H1 (cell line): ENCODE measurements around the gene CD7. TPM values are rescaled to one million over a fixed set of nuclear protein-coding genes. Genes with fewer than 3 reads are reported as not detected.

Source experiments
- CTCF ChIA-PET: fragments of 300-600 bp; sonication (Branson Sonifier 250); formaldehyde crosslinking; loops from one replicate; lab custom pipeline; 2021; ENCODE audit not compliant: partially characterized antibody; lab: Charles Lee
- POLR2A ChIA-PET: fragments of 300-600 bp; sonication (Branson Sonifier 250); formaldehyde crosslinking; loops from one replicate; lab custom pipeline; 2021; ENCODE audit warnings: inconsistent platforms; ENCODE audit not compliant: partially characterized antibody; lab: Charles Lee
- DNase-seq, 2 experiments: peaks; one replicate each; pipeline versions ENCODE4 v3.0.0 to v3.0.0-alpha.2; 2010 to 2022; ENCODE audit warnings: low spot score in 2 of 2, low read depth in 1 of 2, mixed read lengths in 1 of 2
- FAIRE-seq: peaks from 2 replicates; lab custom pipeline; 2011; peaks lifted over from hg19 to GRCh38; lab: Jason Lieb, UNC
- H2AFZ ChIP-seq: 2 replicates; pipeline ENCODE4 v1.8.1; 2012; ENCODE audit warnings: low read length, inconsistent platforms
- H2AK5ac ChIP-seq: 2 replicates; pipeline ENCODE4 v1.6.1; 2013; ENCODE audit warnings: low read depth, low read length
- H2BK120ac ChIP-seq: replicated peaks from 2 replicates; pipeline ENCODE3; 2013; ENCODE audit warnings: low read depth, low read length, inconsistent platforms
- H2BK12ac ChIP-seq: 2 replicates; pipeline ENCODE4 v1.6.1; 2013; ENCODE audit warnings: low read depth, low read length
- H2BK15ac ChIP-seq: 2 replicates; pipeline ENCODE4 v1.6.1; 2013; ENCODE audit warnings: low read length
- H2BK20ac ChIP-seq: 2 replicates; pipeline ENCODE4 v1.6.1; 2013; ENCODE audit warnings: low read length
- H2BK5ac ChIP-seq: 2 replicates; pipeline ENCODE4 v1.6.1; 2013; ENCODE audit warnings: low read depth, low read length
- H3K14ac ChIP-seq: 2 replicates; pipeline ENCODE4 v1.6.1; 2013; ENCODE audit warnings: inconsistent platforms; ENCODE audit not compliant: insufficient read length
- H3K18ac ChIP-seq: 2 replicates; pipeline ENCODE4 v1.6.1; 2013; ENCODE audit warnings: low read length; ENCODE audit errors: extremely low read depth
- H3K23ac ChIP-seq: 2 replicates; pipeline ENCODE4 v1.6.1; 2013; ENCODE audit warnings: inconsistent platforms; ENCODE audit not compliant: insufficient read length
- H3K23me2 ChIP-seq: 2 replicates; pipeline ENCODE4 v1.6.1; 2013; ENCODE audit warnings: low read depth, low read length
- H3K27ac ChIP-seq: 2 replicates; pipeline ENCODE4 v1.6.1; 2011; ENCODE audit warnings: low read depth, low read length, inconsistent platforms
- H3K27me3 ChIP-seq, 4 experiments: replicated peaks in 1 of 4; 1 replicate in 1 of 4; 2 replicates in 3 of 4; pipeline versions ENCODE4 v1.6.1 to v1.8.1; 2011 to 2013; ENCODE audit warnings: low read length in 3 of 4, mild to moderate bottlenecking in 3 of 4, inconsistent platforms in 2 of 4, mixed read lengths in 2 of 4, moderate library complexity in 1 of 4; ENCODE audit not compliant: control insufficient read depth in 3 of 4, insufficient read depth in 3 of 4; ENCODE audit errors: extremely low read depth in 1 of 4
- H3K36me3 ChIP-seq, 4 experiments: 2 replicates each; pipeline versions ENCODE4 v1.6.1 to v1.8.1; 2011 to 2013; ENCODE audit warnings: mild to moderate bottlenecking in 4 of 4, low read length in 3 of 4, moderate library complexity in 2 of 4, control low read depth in 1 of 4, inconsistent platforms in 1 of 4; ENCODE audit not compliant: insufficient read depth in 4 of 4, control insufficient read depth in 2 of 4
- H3K4ac ChIP-seq: replicated peaks from 2 replicates; pipeline ENCODE3; 2013; ENCODE audit warnings: low read length, low read depth, mixed read lengths, inconsistent platforms; ENCODE audit not compliant: insufficient read length
- H3K4me1 ChIP-seq, 4 experiments: replicated peaks in 1 of 4; 1 replicate in 1 of 4; 2 replicates in 3 of 4; pipeline versions ENCODE4 v1.6.1 to v1.8.1; 2011 to 2013; ENCODE audit warnings: low read length in 3 of 4, inconsistent platforms in 2 of 4, mixed read lengths in 1 of 4; ENCODE audit not compliant: insufficient read depth in 4 of 4, control insufficient read depth in 3 of 4
- H3K4me2 ChIP-seq, 2 experiments: 2 replicates each; pipeline versions ENCODE4 v1.6.1 to v1.8.1; 2011 to 2013; ENCODE audit warnings: low read depth in 2 of 2, low read length in 2 of 2, control low read depth in 1 of 2, inconsistent platforms in 1 of 2, mild to moderate bottlenecking in 1 of 2; ENCODE audit not compliant: insufficient read depth in 1 of 2
- H3K4me3 ChIP-seq, 4 experiments: fragments of 200-600, 300-600 bp in 1 of 4; sonication (generic), shearing (Covaris generic), sonication (Bioruptor Twin) in 1 of 4; 2 replicates each; pipeline versions ENCODE4 v1.5.1 to v1.8.1; 2011 to 2016; ENCODE audit warnings: low read length in 4 of 4, low read depth in 3 of 4, control low read depth in 2 of 4, inconsistent platforms in 2 of 4, mild to moderate bottlenecking in 2 of 4, mixed read lengths in 1 of 4, moderate library complexity in 1 of 4; ENCODE audit not compliant: insufficient read depth in 2 of 4; ENCODE audit errors: extremely low read depth in 1 of 4
- H3K56ac ChIP-seq: replicated peaks from 2 replicates; pipeline ENCODE3; 2013; ENCODE audit warnings: low read depth, mild to moderate bottlenecking, mixed read lengths, low read length, inconsistent platforms; ENCODE audit not compliant: insufficient read length
- H3K79me1 ChIP-seq: 2 replicates; pipeline ENCODE4 v1.6.1; 2013; ENCODE audit warnings: low read depth, low read length, control low read depth
- H3K79me2 ChIP-seq, 2 experiments: 2 replicates each; pipeline versions ENCODE4 v1.6.1 to v1.8.1; 2012 to 2013; ENCODE audit warnings: low read length in 2 of 2, mild to moderate bottlenecking in 2 of 2, inconsistent platforms in 1 of 2; ENCODE audit not compliant: insufficient read depth in 2 of 2, control insufficient read depth in 1 of 2
- H3K9ac ChIP-seq, 4 experiments: replicated peaks in 1 of 4; 1 replicate in 1 of 4; 2 replicates in 3 of 4; pipeline versions ENCODE4 v1.6.1 to v1.8.1; 2011 to 2013; ENCODE audit warnings: low read depth in 3 of 4, low read length in 3 of 4, control low read depth in 2 of 4, mild to moderate bottlenecking in 2 of 4, moderate library complexity in 2 of 4, inconsistent platforms in 1 of 4; ENCODE audit errors: extremely low read depth in 1 of 4
- H3K9me3 ChIP-seq, 2 experiments: 2 replicates each; pipeline versions ENCODE4 v1.6.1 to v1.8.1; 2012 to 2013; ENCODE audit warnings: mild to moderate bottlenecking in 2 of 2, moderate library complexity in 2 of 2, control low read depth in 1 of 2, inconsistent platforms in 1 of 2, low read depth in 1 of 2, low read length in 1 of 2, mixed read lengths in 1 of 2; ENCODE audit not compliant: insufficient read depth in 2 of 2
- H4K20me1 ChIP-seq, 2 experiments: replicated peaks in 1 of 2; 2 replicates each; pipeline versions ENCODE3 to v1.8.1; 2011 to 2013; ENCODE audit warnings: inconsistent platforms in 2 of 2, low read length in 2 of 2, mild to moderate bottlenecking in 1 of 2; ENCODE audit not compliant: insufficient read depth in 2 of 2, control insufficient read depth in 1 of 2
- H4K5ac ChIP-seq: 2 replicates; pipeline ENCODE4 v1.6.1; 2013; ENCODE audit warnings: low read length, low read depth, mixed read lengths, inconsistent platforms; ENCODE audit not compliant: insufficient read length
- H4K8ac ChIP-seq: 2 replicates; pipeline ENCODE4 v1.8.0; 2013; ENCODE audit warnings: mild to moderate bottlenecking, moderate library complexity, low read length, inconsistent platforms; ENCODE audit not compliant: insufficient read depth; ENCODE audit errors: extremely low read depth
- H4K91ac ChIP-seq: replicated peaks from 2 replicates; pipeline ENCODE3; 2013; ENCODE audit warnings: low read length, mixed read lengths, inconsistent platforms; ENCODE audit not compliant: insufficient read length
- BRCA1 ChIP-seq: IDR thresholded peaks from 2 replicates; pipeline ENCODE4 v1.6.1; 2012; ENCODE audit warnings: low read depth, low read length, improper control_type of control experiment
- CHD1 ChIP-seq: IDR thresholded peaks from 2 replicates; pipeline ENCODE4 v1.6.1; 2012; ENCODE audit warnings: low read depth, low read length, improper control_type of control experiment
- CTBP2 ChIP-seq: IDR thresholded peaks from 2 replicates; pipeline ENCODE4 v1.7.0; 2011; ENCODE audit warnings: borderline replicate concordance, mild to moderate bottlenecking, moderate library complexity, mixed read lengths, low read length; ENCODE audit not compliant: insufficient read depth, insufficient read length
- GTF2F1 ChIP-seq: IDR thresholded peaks from 2 replicates; pipeline ENCODE4 v1.6.1; 2012; ENCODE audit warnings: low read depth, low read length, improper control_type of control experiment, borderline replicate concordance
- KDM4A ChIP-seq: IDR thresholded peaks from one replicate; pipeline ENCODE4 v1.7.1; 2012; ENCODE audit warnings: low read depth, mild to moderate bottlenecking, moderate library complexity, low read length, inconsistent platforms; ENCODE audit not compliant: severe bottlenecking
- NRF1 ChIP-seq: IDR thresholded peaks from 2 replicates; pipeline ENCODE4 v1.6.1; 2011; ENCODE audit warnings: mild to moderate bottlenecking, low read depth, low read length, improper control_type of control experiment
- PHF8 ChIP-seq: fragments of 200-600 bp; sonication (generic); conservative IDR thresholded peaks from 2 replicates; pipeline ENCODE4 v1.7.1; 2012; ENCODE audit warnings: low read depth, mild to moderate bottlenecking, inconsistent platforms, low read length, moderate library complexity
- POLR2A ChIP-seq, 2 experiments: IDR thresholded peaks; 1 replicate in 1 of 2; 2 replicates in 1 of 2; pipeline ENCODE4 v1.6.1; 2011; ENCODE audit warnings: low read depth in 2 of 2, low read length in 2 of 2, mild to moderate bottlenecking in 2 of 2; ENCODE audit errors: control extremely low read depth in 1 of 2
- POLR2AphosphoS5 ChIP-seq: IDR thresholded peaks from 2 replicates; pipeline ENCODE4 v1.6.1; 2011; ENCODE audit warnings: low read depth, low read length
- SIX5 ChIP-seq: IDR thresholded peaks from 2 replicates; pipeline ENCODE4 v1.6.1; 2011; ENCODE audit warnings: mild to moderate bottlenecking, low read depth, low read length
- TCF12 ChIP-seq: IDR thresholded peaks from 2 replicates; pipeline ENCODE4 v1.6.1; 2011; ENCODE audit warnings: low read depth, mild to moderate bottlenecking, low read length
- WGBS, 2 experiments: shearing (Covaris generic) in 1 of 2; methylation state at CpG; one replicate each; pipeline versions ENCODE4 v1.1.6 to v1.1.7; 2013 to 2015; ENCODE audit warnings: low lambda C conversion rate in 2 of 2, mixed read lengths in 2 of 2, inconsistent platforms in 1 of 2, low coverage in 1 of 2, missing lambda C conversion rate in 1 of 2; ENCODE audit not compliant: insufficient replicate concordance in 2 of 2, insufficient coverage in 1 of 2, insufficient read length in 1 of 2; ENCODE audit errors: extremely low coverage in 1 of 2, missing lambda C conversion rate in 1 of 2; 5-methylcytosine and 5-hydroxymethylcytosine counted together
- polyA plus RNA-seq, 7 experiments: library from polyadenylated mRNA; depleted of rRNA in 3 of 7; stranded (reverse) in 5 of 7; unstranded in 2 of 7; fragments of >200 nt in 5 of 7; fragments of 200-250 nt in 2 of 7; gene quantifications; 1 replicate in 5 of 7; 2 replicates in 1 of 7; 4 replicates in 1 of 7; pipeline versions ENCODE4 v1.2.1 to v1.2.3, GENCODE V29; 2011 to 2013; ENCODE audit warnings: missing spikeins in 2 of 7, mixed read lengths in 2 of 7
- total RNA-seq: library from RNA; stranded (reverse); fragmentation: NEBNext Ultra II Directional; extraction: Animal tissue kit (Norgen Biotek cat#: 25700); gene quantifications from 2 replicates; pipeline ENCODE4 v1.2.1, GENCODE V29; 2021

Gene CD7
- total and polyA plus RNA-seq, 2 of the 8 experiments (the other 6 are each of a cell fraction or from before 2014, with no cell fraction given): 0.83 to 0.86 TPM

GRCh38 chr17:82354804-82355308, 37.4 kb upstream of the CD7 start:
- Histone ChIP-seq H3K4me1 (peaks cover 0 to 6% (median 5%) of the 10 kb centered on the region in 4 experiments; a peak in 5 of 7 replicates), H4K20me1 (no peaks in the 10 kb centered on the region), H3K23ac (no peak overlapping the region), H2BK12ac (no peak overlapping the region), H3K56ac (no peak overlapping the region), H2BK5ac (no peak overlapping the region), H3K9ac (no peak overlapping the region), H3K9me3 (no peaks in the 10 kb centered on the region), H3K14ac (no peak overlapping the region), H2AFZ (no peak overlapping the region), H2BK15ac (no peak overlapping the region), H3K4me3 (no peak overlapping the region), H3K79me2 (no peaks in the 10 kb centered on the region), H3K79me1 (no peaks in the 10 kb centered on the region; the same call in 1 of the 2 replicates), H3K36me3 (no peaks in the 10 kb centered on the region), H4K8ac (no peak overlapping the region), H3K27ac (no peak overlapping the region), H4K5ac (no peak overlapping the region)
- POLR2A ChIA-PET: no interaction called here
- WGBS, 2 experiments: 85% methylated on average over 7 of the region's 7 CpGs; no CpG with 5 or more reads in 1 of the 2 experiments
- FAIRE-seq: no peak
- TF ChIP-seq GTF2F1 (no peak), CHD1 (no peak), SIX5 (no peak), TCF12 (no peak), PHF8 (no peak), POLR2AphosphoS5 (no peak), CTBP2 (no peak), NRF1 (no peak), BRCA1 (no peak), KDM4A (no peak), POLR2A (IDR thresholded peaks at IDR 0.05; ENCODE audit: control extremely low read depth in 1 of 2, low read depth in 2 of 2, low read length in 2 of 2) (no peak)
- TF ChIP-seq, all 59 proteins: peak for 0
- Histone ChIP-seq H3K18ac (no peak overlapping the region), H3K23me2 (no peaks in the 10 kb centered on the region), H2BK120ac (no peak overlapping the region), H3K4ac (no peak overlapping the region), H2AK5ac (no peak overlapping the region), H4K91ac (no peak overlapping the region), H2BK20ac (no peak overlapping the region), H3K27me3 (peaks cover 0 to 3% (median 1%) of the 10 kb centered on the region in 4 experiments; a peak in 3 of 7 replicates), H3K4me2 (no peak overlapping the region)
- DNase-seq: no peak
- CTCF ChIA-PET: interaction anchor here (1.1 kb wide), 1 partner anchor 34 kb away, joined by 3 read pairs; no protein-coding TSS in a partner anchor
